A673 (cell line): ENCODE results near the gene CMTM5.

ENCODE experiments used
- CTCF ChIP-seq: fragments of 300-800, 200-600 bp; sonication (generic); conservative IDR thresholded peaks from 2 replicates; pipeline ENCODE4 v1.5.1; 2017; ENCODE audit warnings: low read depth, mild to moderate bottlenecking, antibody characterized with exemption, low read length, moderate library complexity, mixed read lengths
- EZH2 ChIP-seq: fragments of 200-600 bp; sonication (generic); IDR thresholded peaks from 2 replicates; pipeline ENCODE4 v1.6.1; 2017; ENCODE audit warnings: borderline replicate concordance, low read depth, mild to moderate bottlenecking, mixed read lengths, antibody characterized with exemption, low read length; ENCODE audit not compliant: poor library complexity, severe bottlenecking

GRCh38 chr14:23355871-23356435, 20.9 kb upstream of the CMTM5 start:
- TF ChIP-seq CTCF (no peak), EZH2 (no peak)
